SH-SY5Y (cell line): ENCODE measurements around the gene SECISBP2L.

Experiments
- GATA2 ChIP-seq: IDR thresholded peaks from 2 replicates; pipeline ENCODE4 v1.6.1; 2011; ENCODE audit warnings: mild to moderate bottlenecking, low read depth, low read length
- GATA3 ChIP-seq: IDR thresholded peaks from 2 replicates; pipeline ENCODE4 v1.6.1; 2011; ENCODE audit warnings: low read depth, mild to moderate bottlenecking, low read length, moderate library complexity

- TF ChIP-seq GATA2 (no peak), GATA3 (no peak)
Observed at GRCh38 chr15:49047456-49047855, 1.2 kb upstream of the SECISBP2L start.
